GM18868 (cell line): ENCODE results near the gene XRCC5.

Source experiments
- ATAC-seq: cut with Tn5 transposase; IDR thresholded peaks from one replicate; pipeline ENCODE4 v1.9.1; 2021; ENCODE audit warnings: mild to moderate bottlenecking, moderate library complexity; ENCODE audit not compliant: unreplicated experiment

Gene XRCC5

DNA sequence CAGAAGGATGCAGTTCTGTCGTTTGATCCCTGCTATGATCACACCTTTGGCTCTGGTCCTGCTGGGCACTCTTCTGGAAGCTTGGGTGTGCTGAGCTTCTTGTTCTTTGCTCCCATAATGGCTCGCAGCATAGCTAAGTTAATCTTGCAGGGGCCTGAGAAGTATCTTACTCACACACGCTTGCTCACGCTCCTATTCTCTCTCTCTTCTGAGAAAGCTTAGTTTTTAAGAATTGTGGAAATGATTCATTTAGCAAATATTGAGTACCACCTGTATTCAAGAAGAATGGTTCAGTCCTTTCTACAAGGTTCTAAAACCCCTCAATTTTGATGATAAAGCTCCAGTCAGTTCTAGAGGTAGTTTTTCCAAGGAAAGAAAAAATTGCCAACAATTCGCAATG lies 40.6 kb downstream of the XRCC5 start:
- ATAC-seq: no peak

DNA sequence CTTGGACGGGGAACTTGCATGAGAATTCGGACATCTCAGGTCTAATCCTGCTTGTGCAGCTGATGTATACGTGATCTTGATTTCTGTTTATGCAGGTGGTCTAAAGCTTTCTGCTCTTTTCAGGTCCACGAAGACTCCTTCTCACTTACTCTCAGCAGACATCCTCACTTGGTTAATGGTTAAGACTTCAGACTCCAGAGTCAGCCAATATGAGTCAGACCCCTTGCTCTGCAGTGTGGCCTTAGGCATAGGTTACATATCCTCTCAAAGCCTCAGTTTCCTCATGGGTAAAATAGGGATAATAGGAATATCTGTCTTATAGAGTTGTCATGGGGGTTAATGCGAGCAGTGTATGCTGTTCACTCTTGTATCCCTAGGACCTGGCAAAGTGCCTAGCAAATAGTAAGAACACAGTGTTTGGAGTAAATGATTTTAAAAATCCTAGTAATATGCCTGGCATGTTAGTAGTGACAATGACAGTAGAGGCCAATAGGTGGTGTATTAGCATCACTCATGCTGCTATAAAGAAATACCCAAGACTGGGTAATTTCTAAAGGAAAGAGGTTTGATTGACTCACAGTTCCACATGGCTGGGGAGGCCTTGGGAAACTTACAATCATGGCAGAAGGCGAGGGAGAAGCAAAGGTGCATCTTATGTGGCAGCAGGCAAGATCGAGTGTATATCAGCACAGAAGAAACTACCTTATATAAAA lies 42.3 kb downstream of the XRCC5 start:
- ATAC-seq: no peak

DNA sequence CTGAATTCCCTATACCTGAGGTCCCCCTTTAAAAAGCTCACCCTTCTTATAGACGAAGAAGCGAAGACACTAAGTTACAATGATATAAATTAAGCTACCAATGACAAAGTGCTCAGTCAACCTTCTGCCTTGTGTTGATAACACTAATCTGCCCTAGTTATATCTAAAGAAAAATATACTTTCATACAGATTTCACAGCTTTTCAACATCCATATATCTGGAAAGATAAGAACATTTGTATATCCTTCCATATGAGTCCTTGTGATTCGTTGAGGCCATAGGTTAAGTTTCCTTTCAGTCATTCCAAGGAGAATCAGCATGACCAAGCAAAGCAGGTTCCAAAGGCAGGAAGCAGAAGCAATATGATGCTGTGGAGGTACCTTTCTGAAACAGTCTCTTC lies 46.8 kb downstream of the XRCC5 start:
- ATAC-seq: no peak

DNA sequence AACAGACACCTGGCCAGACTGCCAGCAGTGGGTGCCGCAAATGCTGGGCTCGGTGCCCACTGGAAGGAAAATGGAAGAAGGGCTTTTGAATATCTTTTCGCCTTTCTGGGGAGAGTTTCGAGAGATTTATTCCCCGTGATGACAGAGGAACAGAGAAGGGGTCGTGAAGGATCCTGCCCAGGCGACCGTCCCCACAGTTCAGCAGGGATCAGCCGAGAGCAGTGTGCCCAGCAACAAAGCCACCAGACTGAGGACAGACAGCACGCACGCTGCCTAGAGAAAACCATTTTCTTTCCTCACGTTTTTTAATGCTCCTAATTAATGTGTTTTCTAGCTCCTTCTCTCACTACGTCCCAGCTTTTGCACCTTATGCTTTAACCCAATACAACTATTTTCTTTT lies 47.7 kb downstream of the XRCC5 start:
- ATAC-seq: no peak

DNA sequence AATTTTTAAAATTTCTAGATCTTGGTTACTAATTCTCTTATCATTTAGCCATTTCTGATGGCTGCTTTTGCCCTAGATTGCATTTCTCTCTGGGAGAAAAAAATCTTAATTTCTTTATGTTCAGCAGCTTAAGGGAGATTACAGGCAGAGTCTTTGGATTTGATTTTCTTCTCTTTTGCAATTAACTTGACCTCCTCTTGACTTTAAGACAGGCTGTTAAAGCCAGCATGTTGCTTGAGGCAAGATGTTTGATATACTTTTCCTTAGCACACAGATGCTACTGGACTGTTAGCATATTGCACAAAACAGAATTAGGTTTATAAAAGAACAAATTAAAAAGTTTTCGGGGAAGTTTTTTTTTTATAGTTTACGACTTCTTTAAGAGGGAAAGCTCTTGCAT lies 50.0 kb downstream of the XRCC5 start:
- no peak for ATAC-seq

DNA sequence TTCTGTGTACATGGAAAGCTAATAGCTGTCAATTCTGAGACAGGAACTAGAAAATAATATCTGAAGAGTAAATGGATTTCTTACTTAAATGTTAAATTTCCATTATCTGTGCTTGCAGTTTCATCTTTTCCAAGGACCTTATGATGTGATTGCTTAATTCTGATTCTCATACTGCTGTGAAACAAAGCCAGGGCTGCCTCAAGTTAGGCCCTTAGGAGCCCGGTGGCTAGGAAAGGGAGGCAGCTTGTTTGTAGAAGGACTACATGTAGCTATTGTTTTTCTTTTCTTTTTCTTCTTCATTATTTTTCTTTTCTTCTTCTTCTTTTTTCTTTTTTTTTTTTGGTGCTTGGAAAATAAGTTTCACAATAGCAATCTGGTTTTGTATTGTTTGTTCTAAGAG lies 50.5 kb downstream of the XRCC5 start:
- no peak for ATAC-seq

DNA sequence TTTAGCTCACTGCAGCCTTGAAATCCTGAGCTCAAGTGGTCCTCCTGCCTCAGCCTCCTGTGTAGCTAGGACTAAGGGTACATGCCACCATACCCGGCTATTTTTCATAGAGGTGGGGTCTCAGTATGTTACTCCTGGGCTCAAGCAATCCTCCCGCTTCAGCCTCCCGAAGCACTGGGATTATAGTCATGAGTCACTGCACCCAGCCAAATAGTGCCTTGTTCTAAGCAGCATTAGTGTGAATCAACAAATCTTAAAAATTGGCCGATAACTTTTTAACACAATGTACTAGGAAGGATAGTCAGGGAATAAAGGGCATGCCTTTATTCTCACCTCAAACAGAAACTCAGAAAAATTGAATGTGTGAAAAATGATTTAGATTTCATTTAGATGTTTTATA lies 51.6 kb downstream of the XRCC5 start:
- no peak for ATAC-seq

DNA sequence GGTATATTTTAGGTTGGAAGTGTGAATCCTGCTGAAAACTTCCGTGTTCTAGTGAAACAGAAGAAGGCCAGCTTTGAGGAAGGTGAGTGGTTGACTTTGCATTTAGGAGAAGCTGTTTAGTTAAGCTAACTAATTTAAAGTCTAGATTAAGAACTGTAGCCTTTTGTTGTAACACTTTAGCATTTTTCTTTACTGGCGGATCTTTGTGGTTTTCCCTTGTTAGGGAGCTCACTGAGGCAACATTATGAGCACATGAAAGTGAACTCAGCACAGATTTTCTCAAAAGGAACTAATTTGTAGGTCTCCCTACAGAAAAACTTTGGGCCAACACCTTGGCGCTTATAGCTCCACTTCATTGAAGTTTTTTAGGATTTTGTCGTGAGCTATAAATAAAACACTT lies 52.8 kb downstream of the XRCC5 start:
- ATAC-seq: no peak

DNA sequence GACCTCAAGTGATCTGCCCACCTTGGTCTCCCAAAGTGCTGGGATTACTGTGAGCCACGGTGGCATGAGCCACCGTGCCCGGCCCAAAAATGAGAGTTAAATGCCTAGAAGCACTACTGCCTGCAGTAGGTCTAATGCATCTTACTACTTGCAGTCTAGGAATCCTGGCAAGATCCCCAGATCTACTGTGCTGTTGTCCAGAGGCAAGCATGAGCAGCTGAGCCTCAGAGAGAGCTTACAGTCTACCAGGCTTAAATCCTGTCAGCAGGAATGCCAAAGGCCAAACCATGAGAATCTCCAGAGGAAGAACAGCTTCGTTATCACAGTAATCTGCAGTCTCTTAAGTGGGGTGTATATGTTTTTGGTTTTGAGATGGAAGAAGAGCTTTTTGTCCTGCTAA lies 54.4 kb downstream of the XRCC5 start:
- ATAC-seq: no peak

DNA sequence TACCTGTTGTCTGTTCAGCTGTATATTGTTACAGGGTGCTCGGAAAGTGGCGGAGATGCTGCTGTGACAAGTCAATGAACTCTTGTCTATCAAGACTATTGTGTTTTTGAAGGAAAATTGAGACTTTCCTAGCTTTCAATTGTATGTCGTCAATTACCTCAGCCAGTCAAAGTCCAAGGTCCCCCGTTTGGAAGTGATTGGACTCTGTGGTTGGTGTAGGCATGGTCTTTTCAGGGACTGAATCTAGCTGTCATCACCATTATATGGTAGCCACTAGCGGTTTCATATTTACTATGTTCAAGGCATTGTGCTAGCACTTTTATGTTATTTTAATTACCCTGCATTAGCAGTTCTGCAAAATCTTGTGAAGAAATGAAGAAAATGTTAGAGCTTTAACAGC lies 54.9 kb downstream of the XRCC5 start:
- no peak for ATAC-seq

DNA sequence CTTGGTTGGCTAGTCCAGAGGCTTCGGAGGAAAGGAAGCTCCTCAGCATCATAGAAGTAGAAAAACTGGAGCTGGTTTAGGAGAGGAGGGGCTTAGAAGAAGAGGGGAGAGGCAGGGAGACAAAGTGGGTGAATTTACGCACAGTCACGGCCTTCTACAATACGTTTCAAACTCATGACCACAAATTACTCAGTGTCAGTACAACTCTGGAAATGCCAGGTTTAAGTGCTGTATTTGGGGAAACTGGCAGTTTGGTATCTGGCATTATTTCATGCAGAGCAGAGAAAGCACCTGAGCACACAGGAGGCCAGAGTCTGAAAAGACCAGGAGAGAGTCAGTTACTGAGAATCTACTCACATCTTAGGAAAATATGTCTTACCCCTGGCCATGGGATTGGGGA lies 55.4 kb downstream of the XRCC5 start:
- no peak for ATAC-seq

DNA sequence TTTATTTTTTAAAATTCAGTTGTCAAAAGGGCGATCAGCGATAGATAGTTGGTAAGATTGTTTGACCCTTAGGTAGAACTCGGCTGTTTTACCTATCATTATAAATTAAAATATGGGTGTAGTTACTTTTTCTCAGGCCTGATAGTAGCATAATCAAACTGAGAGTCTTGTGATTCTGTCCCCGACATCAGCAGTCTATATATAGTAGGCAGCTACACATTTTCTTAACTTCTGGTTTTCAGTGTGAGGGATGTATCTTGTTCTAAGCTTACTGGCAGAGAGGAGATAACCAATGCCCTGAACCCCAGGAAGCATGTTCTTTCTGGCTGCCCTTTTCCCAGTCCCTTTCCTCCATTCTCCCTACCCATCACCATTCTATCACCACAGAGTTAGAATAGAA lies 56.6 kb downstream of the XRCC5 start:
- no peak for ATAC-seq

DNA sequence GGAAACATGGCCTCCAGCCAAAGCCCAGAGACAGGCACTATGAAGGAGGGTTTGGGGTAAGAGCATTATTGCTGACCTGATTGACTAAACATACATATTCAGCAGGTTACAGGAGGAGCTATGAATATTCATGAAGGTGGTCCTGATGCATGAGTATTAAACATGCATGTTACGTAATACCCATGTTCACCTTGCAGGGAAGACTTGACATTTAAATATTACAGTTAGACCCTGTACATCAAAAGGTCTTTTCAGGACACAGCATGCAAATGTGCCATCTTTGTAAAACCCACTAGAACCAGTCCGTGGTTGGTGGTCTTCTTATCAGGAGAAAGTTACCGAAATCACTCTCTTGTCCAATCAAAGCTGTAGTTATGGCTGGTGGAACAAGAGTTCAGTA lies 59.9 kb downstream of the XRCC5 start:
- no peak for ATAC-seq

DNA sequence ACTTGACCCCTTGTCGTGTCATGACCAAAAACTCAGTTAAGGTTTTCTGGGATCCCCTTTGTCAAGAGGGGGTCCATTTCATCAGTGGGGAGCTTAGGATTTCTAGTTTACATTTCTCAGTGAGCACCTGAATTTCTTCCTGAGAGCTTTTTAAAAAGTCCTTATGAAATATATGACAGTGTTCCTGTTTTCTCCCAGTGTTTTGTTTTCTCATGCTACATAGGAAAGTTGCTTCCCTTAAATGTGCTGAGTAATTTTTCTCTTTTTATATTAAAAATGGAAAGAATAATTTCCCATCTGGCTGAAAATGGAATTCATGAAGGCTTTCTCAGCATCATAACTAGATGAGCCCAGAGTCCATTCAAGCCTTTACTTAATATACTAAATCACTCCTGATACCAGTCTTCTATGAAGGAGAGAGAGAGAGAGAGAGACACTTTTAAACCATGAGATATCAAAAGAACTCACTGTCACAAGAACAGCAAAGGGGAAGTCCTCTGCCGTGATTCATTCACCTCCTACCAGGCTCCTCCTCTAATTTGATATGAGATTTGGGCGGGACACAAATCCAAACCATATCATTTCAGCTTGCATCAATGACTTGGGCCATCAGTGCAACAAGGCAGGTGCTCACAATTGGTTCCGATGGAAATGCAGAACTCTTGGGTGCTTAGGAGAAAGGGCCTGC lies 61.1 kb downstream of the XRCC5 start:
- ATAC-seq: no peak

DNA sequence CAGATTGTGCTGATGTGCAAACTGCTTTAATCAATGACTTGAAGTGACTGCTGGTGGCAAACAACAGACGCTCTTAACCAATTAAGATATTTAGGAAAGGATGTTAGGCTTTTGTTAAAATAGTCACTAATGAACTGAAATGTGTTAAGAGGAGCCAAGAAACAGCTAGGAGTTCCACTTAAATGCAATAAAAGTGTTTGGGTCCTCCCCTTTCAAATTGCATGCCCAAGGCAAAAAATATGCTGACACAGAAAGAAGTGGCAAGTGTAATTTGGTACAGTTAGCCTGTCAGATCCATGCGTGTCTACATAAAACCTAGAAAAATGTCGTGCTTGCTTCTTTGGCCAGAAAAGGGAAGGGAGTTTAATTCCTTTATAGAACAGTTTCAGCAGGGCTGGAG lies 61.9 kb downstream of the XRCC5 start:
- ATAC-seq: no peak

DNA sequence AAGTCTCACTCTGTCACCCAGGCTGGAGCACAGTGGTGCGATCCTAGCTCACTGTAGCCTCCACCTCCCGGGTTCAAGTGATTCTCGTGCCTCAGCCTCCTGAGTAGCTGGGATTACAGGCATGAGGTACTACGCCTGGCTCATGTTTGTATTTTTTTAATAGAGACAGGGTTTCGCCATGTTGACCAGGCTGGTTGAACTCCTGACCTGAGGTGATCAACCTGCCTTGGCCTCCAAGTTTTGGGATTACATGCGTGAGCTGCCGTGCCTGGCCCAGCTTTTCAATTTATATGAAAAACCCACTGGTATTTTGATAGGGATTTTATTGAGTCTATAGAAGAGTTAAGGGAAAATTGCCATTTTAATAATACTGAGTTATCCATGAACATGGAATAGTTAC lies 63.3 kb downstream of the XRCC5 start:
- no peak for ATAC-seq

DNA sequence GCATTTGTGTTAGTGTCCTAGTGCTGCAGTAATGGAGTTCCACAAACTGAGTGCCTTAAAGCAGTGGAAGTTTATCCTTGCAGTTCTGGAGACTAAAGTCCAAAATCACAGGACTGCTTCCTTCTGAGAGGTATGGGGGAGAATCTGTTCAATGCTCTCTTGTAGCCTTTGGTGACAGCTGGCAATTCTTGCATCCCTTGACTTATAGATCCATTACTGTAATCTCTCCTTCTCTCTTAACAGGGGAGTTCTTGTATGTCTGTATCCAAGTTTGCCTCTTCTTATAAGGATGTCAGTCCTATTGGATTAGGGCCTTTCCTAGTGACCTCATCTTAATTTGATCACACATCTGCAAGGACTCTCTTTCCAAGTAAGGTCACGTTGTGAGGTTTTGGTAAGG lies 69.9 kb downstream of the XRCC5 start:
- no peak for ATAC-seq

DNA sequence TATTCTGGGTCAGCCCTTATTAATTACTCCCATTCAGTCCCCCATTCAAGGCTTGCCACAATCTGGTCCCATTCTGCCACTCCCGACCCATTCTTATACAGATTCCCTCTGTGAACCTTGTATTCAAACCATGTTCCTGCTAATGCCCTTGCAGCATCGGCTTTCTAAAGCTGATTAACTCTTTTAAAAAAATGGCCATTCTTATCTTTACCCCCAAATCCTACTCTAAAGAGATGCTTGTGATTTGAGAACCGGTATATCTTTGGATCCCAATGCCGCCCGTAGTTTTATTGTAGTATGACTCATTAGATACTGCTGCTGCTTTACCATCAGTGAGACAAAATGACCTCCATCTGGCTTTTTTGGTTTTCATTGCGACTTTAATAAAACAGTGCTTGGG lies 72.2 kb downstream of the XRCC5 start:
- ATAC-seq: no peak

DNA sequence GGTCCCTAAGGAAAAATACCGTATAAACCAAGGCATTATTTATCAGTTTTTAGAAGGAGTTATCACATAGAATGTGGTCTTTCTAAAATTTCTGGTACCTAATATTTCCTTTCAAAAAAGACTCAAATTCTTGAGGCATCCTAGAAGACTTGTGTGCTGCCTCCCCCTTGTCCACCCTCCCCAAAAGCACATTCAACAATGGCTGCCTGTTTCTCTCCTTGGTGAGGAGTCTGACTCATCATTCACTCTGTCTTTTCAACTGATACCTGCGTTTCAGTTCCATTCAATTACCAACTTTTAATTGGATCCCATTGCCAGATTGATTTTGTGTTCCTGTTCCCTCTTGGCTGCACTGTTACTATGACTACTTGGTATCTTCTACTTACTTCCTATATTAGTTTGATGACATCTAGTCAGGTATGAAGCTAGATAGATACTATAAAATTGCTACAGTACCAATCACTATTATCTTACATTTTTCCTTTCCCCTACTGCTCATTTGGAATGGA lies 72.9 kb downstream of the XRCC5 start:
- no peak for ATAC-seq

DNA sequence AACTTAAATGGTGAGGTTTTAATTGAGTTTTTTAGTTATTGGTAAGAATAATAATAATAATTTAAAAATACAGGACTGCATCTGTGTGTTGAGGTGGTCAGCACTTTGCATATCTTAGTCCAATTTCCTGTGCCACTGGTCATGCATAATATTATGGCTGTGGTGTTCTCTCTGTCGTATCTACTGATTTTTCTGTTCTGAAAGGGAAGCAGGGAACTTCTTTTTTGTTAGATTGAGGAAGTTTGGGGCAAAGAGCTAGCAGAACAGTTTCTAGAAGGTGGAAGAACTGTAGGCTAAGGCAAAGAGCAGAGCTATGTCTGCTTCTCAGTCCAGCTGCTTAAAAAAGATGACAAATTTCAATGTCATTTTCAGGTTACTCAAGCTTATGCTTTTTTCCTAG lies 74.3 kb downstream of the XRCC5 start:
- no peak for ATAC-seq

DNA sequence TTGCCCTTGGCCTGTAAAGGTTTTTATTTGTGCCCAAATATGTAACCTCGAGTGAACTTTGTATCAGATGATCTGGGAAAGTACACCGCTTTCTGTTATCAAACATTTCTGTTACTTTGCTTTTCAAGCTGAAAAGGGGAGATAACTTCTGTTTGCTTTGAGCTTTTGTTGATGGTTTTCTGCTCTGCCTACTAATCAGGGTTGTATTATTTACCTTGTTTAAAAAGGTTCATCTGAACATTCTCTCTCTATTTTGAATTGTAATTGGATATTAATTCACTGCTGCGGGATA lies 79.4 kb downstream of the XRCC5 start:
- ATAC-seq: no peak

DNA sequence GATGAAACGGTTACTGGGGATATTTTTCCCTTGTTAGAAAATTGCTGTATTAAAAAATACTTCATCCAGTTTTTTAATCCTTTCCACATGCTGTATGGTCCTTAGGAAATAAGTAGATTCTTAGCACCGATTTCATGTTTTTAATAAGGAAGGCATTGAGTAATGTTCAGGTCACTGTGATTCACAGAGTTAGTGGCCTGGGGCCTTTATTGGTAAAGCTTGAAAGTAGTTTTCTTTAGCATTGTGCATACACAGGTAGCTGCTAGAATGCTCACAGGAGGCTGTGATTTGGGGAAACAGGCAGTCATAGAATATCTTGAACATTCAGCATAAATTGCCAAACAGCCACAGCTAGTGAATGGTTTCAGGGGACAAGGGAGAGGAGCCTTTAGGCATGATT lies 79.8 kb downstream of the XRCC5 start:
- ATAC-seq: no peak

DNA sequence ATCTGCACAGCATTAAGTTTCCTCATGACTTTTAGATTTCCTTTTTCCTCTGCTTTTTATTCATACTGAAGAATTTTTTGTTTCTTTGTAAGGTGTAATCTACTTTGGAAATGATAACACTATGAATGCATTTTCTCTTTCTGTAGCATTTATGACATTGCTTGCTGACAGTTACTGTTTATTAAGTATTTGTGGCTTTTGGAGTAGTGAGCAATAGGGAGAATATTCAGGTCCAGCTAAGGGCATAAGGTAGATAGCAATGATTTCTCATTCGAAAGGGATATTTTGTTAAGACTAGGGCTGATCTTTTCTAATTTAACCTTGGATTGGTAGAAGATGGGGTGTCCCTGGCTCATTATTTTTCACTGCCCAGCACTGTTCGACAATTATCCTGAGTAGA lies 80.3 kb downstream of the XRCC5 start:
- no peak for ATAC-seq
